Tongue (tissue), 2 donors: ENCODE measurements around the gene TMEM184C. TPM values are rescaled to one million over a fixed set of nuclear protein-coding genes. Genes with fewer than 3 reads are reported as not detected.

Source experiments
- DNase-seq: peaks from one replicate; pipeline ENCODE4 v3.0.0-alpha.2; 2015
- total RNA-seq: library from RNA; depleted of rRNA; stranded (reverse); fragments of >200 nt; gene quantifications from one replicate; pipeline ENCODE4 v1.2.3, GENCODE V29; 2014

The TMEM184C gene
- total RNA-seq, 1 donor from 2014 or later = 37.7 TPM

DNA sequence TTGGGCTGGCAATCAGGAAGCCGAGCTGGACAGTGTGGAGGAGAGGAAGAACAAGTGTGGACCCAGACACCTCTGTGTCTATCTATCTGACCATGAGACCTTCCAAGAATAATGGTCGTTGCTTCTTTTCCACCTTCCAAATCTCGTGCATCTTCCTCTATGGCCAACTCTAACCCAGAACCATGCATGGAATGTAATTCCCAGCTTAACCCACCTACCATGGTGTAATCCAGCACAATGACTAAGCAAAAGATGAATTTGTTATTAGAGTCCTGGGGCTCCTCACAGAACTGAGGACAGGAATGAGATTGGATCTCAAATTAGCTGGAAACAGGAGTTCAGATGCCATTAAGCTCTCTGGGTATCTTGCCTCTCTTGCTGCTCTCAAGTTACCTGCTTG, 17.4 kb upstream of the TMEM184C start:
- no peak for DNase-seq

DNA sequence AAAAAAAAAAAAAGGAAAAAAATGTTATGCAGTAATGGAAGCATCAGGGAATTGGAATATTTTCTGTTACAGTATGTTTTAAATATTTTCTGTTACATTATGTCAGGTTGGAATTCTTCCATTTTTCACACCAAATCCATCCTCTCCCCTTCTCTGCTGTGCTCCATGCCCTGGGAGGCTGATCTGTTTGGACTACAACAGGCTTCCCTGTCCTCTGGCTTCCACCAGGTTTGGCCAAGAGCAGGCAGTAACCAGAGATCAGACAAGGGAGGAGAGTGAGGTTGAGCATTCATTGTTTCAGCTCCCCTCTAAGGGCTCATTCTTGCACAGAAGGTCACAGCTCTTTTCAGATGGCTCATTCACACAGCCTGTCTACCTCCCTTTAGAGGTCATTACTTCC, 11.7 kb upstream of the TMEM184C start:
- no peak for DNase-seq

DNA sequence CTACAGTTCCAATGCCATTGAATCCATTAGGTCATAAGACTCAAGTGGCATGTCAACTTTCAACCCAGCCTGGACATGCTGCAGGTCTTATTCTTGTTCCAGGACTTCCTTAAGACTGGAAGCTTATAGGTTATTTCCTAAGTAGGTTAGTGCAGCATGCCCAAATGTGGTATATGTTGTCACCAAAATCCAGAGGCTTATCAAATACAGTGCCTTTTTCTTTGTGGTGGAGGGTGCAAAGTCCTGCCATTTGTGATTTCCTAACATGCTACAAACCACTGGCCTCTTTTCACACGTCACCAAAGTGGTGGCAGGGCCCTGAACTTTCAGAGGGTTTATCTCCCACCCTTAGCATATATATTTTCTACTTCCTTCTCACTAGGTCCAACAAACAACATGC, 9.7 kb upstream of the TMEM184C start:
- no peak for DNase-seq

DNA sequence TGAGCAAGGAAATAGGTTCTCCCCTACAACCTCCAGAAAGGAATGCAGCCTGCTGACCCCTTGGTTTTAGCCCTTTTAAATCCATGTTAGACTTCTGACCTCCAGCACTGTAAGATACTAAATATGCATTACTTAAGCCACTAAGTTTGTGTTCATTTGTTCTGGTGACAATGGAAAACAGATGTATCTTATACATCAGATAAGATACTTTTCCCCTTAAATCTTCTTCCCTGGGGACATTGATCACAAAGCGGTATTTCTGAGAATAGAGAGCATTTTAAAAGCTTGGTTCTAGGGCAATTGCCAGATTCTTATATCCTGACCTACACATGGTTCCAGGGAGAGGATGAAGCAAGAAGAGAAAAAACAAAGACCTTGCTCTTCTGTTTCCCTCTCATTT, 6.5 kb upstream of the TMEM184C start:
- peak; percentile 14 for DNase-seq

- no peak for DNase-seq
Observed at GRCh38 chr4:147616849-147617172, 386 bp upstream of the TMEM184C start.

- DNase-seq = no peak
Observed at GRCh38 chr4:147617841-147618691, 869 bp downstream of the TMEM184C start.

DNA sequence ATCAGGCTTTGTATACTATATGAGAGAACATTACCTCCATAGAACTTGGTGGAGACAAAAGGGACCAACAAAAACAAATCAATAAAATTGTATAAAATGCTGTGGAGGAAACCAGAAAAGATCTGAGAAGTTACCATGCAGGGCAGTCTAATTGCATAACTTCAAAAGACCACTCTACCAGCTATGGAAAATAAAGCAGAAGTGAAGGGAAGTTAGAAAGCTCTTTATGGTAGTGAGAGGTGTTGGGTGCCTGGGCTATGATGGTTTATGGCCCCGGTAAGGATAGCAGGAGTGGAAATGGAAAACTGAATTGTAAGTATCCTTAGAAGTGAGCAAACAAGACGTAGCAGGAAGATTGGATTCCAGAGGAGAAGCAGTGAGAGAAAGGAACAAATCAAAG, 3.1 kb downstream of the TMEM184C start:
- no peak for DNase-seq

DNA sequence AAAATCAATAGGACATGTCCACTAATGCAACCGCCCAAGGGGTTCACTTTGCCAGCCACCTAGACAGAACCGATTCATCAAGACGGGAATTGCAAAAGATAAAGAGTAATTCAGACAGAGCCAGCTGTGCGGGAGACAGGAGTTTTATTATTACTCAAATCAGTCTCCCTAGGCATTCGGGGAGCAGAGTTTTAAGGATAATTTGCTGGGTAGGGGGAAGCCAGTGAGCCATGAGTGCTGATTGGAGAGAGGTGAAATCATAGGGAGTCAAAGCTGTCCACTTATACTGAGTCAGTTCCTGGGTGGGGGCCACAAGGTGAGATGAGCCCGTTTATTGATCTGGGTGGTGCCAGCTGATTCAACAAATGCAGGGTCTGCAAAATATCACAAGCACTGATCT, 8.5 kb downstream of the TMEM184C start:
- DNase-seq = no peak

- no peak for DNase-seq
Observed at GRCh38 chr4:147626903-147627302, 9.7 kb downstream of the TMEM184C start.

GRCh38 chr4:147628415-147628814, 11.2 kb downstream of the TMEM184C start:
- DNase-seq = no peak

DNA sequence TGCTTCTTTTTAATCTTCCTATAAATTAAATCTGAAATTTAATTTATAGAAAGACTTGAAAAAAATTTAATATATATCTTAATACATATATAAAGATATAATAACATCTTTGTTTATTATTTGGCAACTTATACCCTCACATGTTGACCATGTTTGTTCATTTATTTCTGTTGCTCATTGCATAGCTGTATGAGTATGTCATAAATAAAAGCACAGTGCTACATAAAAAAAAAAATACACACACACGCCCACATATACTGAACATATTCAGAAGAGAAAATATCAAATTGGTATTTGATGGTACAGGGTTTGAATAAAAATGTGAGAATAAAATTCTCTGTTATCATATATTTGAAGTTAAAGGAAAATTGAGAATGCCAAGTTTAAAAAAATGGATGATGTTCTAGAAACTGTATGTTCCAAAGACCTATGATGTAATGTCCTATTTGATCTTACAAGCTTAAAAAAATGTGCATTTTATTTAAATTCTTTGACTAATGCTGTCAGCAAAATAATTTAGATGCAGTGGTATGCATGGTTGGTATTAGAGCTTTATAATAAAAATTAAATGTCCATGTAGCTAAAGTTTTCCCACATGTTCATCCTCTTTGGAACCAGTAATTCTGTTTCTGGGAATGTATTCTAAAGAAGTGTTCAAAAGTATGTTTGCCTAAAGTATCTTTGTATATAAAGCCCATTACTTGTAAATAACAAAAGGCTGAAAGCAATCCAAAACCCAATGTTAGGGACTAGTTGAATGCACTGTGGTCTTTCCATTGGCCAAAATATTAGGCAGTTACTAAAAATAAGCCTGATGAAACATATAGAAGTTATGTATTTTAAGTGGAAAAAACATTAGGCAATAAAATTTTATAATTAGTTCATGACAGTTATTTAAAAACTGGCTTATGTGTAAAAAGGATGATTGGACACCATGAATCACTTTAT, 12.9 kb downstream of the TMEM184C start:
- DNase-seq = no peak

GRCh38 chr4:147633113-147633512, 15.9 kb downstream of the TMEM184C start:
- no peak for DNase-seq

DNA sequence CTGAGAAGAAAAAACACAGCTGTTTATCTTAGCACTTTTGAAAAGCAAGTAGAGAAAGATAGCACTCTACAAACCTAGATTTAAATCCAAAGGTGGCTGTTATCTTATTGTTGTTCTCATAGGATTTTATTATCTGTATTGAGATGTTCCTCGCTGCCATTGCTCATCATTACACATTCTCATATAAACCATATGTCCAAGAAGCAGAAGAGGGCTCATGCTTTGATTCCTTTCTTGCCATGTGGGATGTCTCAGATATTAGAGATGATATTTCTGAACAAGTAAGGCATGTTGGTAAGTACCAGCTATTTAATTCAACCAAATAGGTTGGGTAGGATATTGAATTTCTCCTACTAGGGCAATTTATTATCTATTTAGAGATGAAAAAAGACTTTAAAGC, 16.4 kb downstream of the TMEM184C start:
- DNase-seq = no peak

DNA sequence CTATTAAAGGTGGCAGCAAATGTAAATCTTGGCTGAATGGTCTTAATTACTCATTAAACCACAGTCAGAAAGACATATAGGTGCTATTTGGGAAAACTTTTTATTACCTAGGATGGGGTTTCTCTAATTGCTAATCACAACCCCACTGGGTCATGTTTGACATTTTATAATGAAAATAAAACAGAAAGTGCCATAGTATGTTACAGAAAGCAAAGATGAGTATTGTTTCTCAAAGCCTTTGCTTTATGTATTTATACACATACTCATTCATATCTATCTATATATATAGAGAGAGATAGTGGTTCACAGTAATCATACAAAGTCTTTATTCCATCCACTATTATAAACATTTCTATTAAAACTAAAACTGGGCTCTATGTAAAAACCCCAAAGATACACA, 18.2 kb downstream of the TMEM184C start:
- no peak for DNase-seq

GRCh38 chr4:147638365-147638764, 21.2 kb downstream of the TMEM184C start:
- no peak for DNase-seq

- no peak for DNase-seq
Observed at GRCh38 chr4:147638942-147639341, 21.7 kb downstream of the TMEM184C start.

DNA sequence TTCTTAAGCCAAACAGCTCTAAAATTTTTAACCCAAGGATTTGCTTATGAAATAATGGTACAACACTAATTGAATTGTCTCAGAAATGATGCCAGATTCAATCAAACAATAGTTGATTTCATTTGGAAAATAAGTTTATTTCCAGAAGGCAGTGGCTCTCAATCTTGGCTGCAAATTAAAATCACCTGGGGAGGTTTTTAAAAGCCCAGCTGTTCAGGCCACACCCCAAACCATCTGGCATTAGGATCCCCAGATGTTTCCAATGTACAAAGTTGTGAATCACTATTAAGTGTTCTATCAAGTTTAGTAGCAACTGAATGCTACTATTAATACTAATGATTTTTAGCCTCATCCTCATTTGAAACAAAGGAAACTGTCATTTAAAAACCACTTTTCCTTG, 22.2 kb downstream of the TMEM184C start:
- DNase-seq = peak; percentile 33

- no peak for DNase-seq
Observed at GRCh38 chr4:147640331-147640730, 23.1 kb downstream of the TMEM184C start.

DNA sequence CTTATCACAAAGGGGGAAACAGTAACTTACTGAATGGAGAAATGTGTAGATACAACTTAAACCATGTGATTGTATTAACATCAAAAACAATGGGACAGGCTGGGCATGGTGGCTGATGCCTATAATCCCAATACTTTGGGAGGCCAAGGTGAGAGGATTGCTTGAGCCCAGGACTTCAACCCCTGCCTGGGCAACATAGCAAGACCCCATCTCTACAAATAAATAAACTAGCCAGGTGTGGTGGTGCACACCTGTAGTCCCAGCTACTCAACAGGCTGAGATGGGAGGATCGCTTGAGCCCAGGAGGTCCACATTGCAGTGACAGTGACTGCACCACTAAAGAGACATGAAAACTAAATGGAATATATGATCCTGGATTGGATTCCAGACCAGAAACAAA, 26.4 kb downstream of the TMEM184C start:
- no peak for DNase-seq

DNA sequence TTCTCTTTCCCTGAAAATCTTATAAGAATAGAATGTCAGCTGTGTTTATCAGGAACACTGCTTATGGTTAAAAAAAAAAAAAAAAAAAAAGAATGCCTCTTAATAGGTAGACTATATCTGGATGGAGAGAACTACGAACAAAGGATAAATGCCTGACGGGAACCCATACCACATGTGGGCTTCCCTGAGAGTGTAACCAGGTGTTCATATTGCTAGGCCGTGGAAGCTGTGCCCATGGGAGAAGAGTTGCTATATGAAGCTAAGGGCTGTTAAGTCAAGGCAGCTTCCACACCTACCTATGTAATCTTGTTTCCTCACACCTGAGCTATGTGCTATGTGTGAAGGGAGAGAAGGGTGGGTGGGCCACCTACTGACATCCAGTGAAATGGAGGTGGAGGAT, 27.3 kb downstream of the TMEM184C start:
- no peak for DNase-seq

- DNase-seq = no peak
Observed at GRCh38 chr4:147645099-147645498, 27.9 kb downstream of the TMEM184C start.

GRCh38 chr4:147648656-147649055, 31.5 kb downstream of the TMEM184C start:
- no peak for DNase-seq

DNA sequence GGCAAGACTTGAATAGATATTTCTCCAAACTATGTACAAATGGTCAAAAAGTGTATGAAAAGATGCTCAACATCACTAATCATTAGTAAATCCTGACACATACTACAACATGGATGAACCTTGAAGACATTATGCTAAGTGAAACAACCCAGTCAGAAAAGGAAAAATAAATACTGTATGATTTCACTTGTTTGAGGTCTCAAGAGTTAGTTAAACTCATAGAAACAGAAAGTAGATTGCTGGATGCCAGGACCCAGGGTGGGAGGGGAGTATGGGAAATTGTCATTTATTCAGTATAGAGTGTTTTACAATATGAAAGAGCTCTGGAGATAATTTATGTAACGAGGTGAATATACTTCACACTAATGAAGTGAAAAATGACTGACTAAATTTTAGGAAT, 34.4 kb downstream of the TMEM184C start:
- no peak for DNase-seq

- DNase-seq = no peak
Observed at GRCh38 chr4:147655639-147656038, 38.4 kb downstream of the TMEM184C start.
